ENCODE data around the gene RAB38. TPM values are rescaled to one million over a fixed set of nuclear protein-coding genes. Genes with fewer than 3 reads are reported as not detected.

RAB38 gene
- total and polyA plus RNA-seq, 10 of the 15 experiments (the other 5 are each of a cell fraction or from before 2014, with no cell fraction given): 8.4 to 30.5 (median 11.7) TPM

GRCh38 chr11:88139865-88140264 is 35.4 kb downstream of the RAB38 start:
- SMC1A ChIA-PET (ENCODE audit: uncharacterized antibody, unreplicated experiment): interaction anchor here (1.2 kb wide), 1 partner anchor 10 kb away, joined by 3 read pairs; no protein-coding TSS in a partner anchor
- BruUV-seq (replicated peaks): no TSS peak
- no peak for TF ChIP-seq ZBTB33 (IDR thresholded peaks at IDR 0.05)
- TF ChIP-seq NR2C2 (IDR thresholded peaks at IDR 0.05; ENCODE audit: borderline replicate concordance, control insufficient read depth, insufficient read length, low read depth): no peak
- no peak for TF ChIP-seq FOXM1 (IDR thresholded peaks at IDR 0.05; ENCODE audit: low read depth, low read length)
- TF ChIP-seq IRF5 (IDR thresholded peaks at IDR 0.05; ENCODE audit: borderline replicate concordance): no peak
- no peak for TF ChIP-seq CUX1 (IDR thresholded peaks at IDR 0.05; ENCODE audit: insufficient replicate concordance, low read depth, low read length)
- TF ChIP-seq PRDM15 (CRISPR knock-in tag; IDR thresholded peaks at IDR 0.05): no peak
- no peak for TF ChIP-seq IRF3 (IDR thresholded peaks at IDR 0.05)
- no peak for TF ChIP-seq WRNIP1 (IDR thresholded peaks at IDR 0.05; ENCODE audit: borderline replicate concordance, low read depth, low read length)

More at GRCh38 chr11:88139865-88140264, 35.4 kb downstream of the RAB38 start:
- Histone ChIP-seq H3K9me3 (replicated peaks; ENCODE audit: control insufficient read depth, insufficient read depth, low read length) (no peaks in the 10 kb centered on the region; the same call in 2 of the 3 replicates), H2AFZ (ENCODE audit: control insufficient read depth, low read depth, low read length) (no peak overlapping the region), H3K27ac (ENCODE audit: control insufficient read depth, insufficient read depth) (no peak overlapping the region), H4K20me1 (ENCODE audit: control insufficient read depth, insufficient read depth) (no peaks in the 10 kb centered on the region), H3K4me3 (no peak overlapping the region), H3K79me2 (ENCODE audit: control insufficient read depth, insufficient read depth, low read length) (no peaks in the 10 kb centered on the region), H3K4me1 (ENCODE audit: control insufficient read depth, insufficient read depth, low read length) (no peaks in the 10 kb centered on the region), H3K27me3 (replicated peaks in 1 of 2; ENCODE audit: control insufficient read depth in 2 of 2, insufficient read depth in 2 of 2, low read length in 1 of 2) (no peaks in the 10 kb centered on the region), H3K9ac (ENCODE audit: control insufficient read depth, insufficient read depth, low read length) (no peak overlapping the region), H3K4me2 (ENCODE audit: control insufficient read depth, insufficient read depth) (no peak overlapping the region), H3K36me3 (ENCODE audit: control insufficient read depth in 2 of 2, insufficient read depth in 2 of 2, low read length in 1 of 2) (no peaks in the 10 kb centered on the region; a peak in 1 of 4 replicates)
- RAD21 ChIA-PET (ENCODE audit: unreplicated experiment): interaction anchor here (1.5 kb wide), 1 partner anchor 33 kb away, joined by 3 read pairs; no protein-coding TSS in a partner anchor
- whole genome bisulfite sequencing (ENCODE audit: insufficient coverage, insufficient replicate concordance, low lambda C conversion rate, missing lambda C conversion rate): 0% methylated on average over 1 of the region's 1 CpG
- intact Hi-C loops (cut with micrococcal nuclease; ENCODE audit: unreplicated experiment) (no loop called here), in situ Hi-C loops (cut with MboI) (no loop called here)
- ATAC-seq (no peak), FAIRE-seq (no peak), DNase-seq (ENCODE audit: low read depth, low spot score) (no peak)
- POLR2A ChIA-PET: no interaction called here
- CTCF ChIA-PET: interaction anchor here (0.6 to 1.0 kb wide), 2 partner anchors 64 to 356 kb away, joined by 3 read pairs; no protein-coding TSS in a partner anchor
